ENCODE results near the gene STRIT1.

STRIT1 gene

GRCh38 chr3:155248531-155249187, 44.8 kb downstream of the STRIT1 start:
- H3K9me3 ChIP-seq (ENCODE audit: insufficient read depth, low read depth, low read length) = no peaks in the 10 kb centered on the region
- H3K4me1 ChIP-seq (ENCODE audit: insufficient read depth, low read length, poor library complexity, severe bottlenecking) = no peaks in the 10 kb centered on the region
- H2AFZ ChIP-seq (ENCODE audit: low read length) = no peak overlapping the region
- no peaks in the 10 kb centered on the region for H3K79me2 ChIP-seq (ENCODE audit: insufficient read depth, low read length)
- no peaks in the 10 kb centered on the region for H4K20me1 ChIP-seq (ENCODE audit: insufficient read depth, low read length, poor library complexity, severe bottlenecking)
- no peaks in the 10 kb centered on the region for H3F3A ChIP-seq (ENCODE audit: low read depth)
- H3K36me3 ChIP-seq (ENCODE audit: insufficient read depth, low read length) = no peaks in the 10 kb centered on the region
- H3K4me2 ChIP-seq (ENCODE audit: low read depth, low read length, poor library complexity, severe bottlenecking) = no peak overlapping the region
- H3K27me3 ChIP-seq (ENCODE audit: insufficient read depth, low read length, poor library complexity, severe bottlenecking) = no peaks in the 10 kb centered on the region
- H3K4me3 ChIP-seq (ENCODE audit: low read length, poor library complexity, severe bottlenecking) = no peak overlapping the region
- no peak overlapping the region for H3K9ac ChIP-seq (ENCODE audit: low read depth, low read length, poor library complexity, severe bottlenecking)
- H3K9me2 ChIP-seq (replicated peaks; ENCODE audit: low read depth, low read length) = no peaks in the 10 kb centered on the region
- TF ChIP-seq EZH2phosphoT487 (IDR thresholded peaks at IDR 0.05; ENCODE audit: borderline replicate concordance) (no peak), CTCF (conservative IDR thresholded peaks at IDR 0.05; ENCODE audit: low read length) (no peak)

GRCh38 chr3:155244699-155245098, 48.8 kb downstream of the STRIT1 start:
- no peaks in the 10 kb centered on the region for H3K9me2 ChIP-seq (replicated peaks; ENCODE audit: low read depth, low read length)
- H3K27me3 ChIP-seq (ENCODE audit: insufficient read depth, low read length, poor library complexity, severe bottlenecking) = no peaks in the 10 kb centered on the region
- no peaks in the 10 kb centered on the region for H3F3A ChIP-seq (ENCODE audit: low read depth)
- H4K20me1 ChIP-seq (ENCODE audit: insufficient read depth, low read length, poor library complexity, severe bottlenecking) = no peaks in the 10 kb centered on the region
- H3K4me3 ChIP-seq (ENCODE audit: low read length, poor library complexity, severe bottlenecking) = no peak overlapping the region
- no peak overlapping the region for H3K4me2 ChIP-seq (ENCODE audit: low read depth, low read length, poor library complexity, severe bottlenecking)
- TF ChIP-seq EZH2phosphoT487 (IDR thresholded peaks at IDR 0.05; ENCODE audit: borderline replicate concordance) (no peak), CTCF (conservative IDR thresholded peaks at IDR 0.05; ENCODE audit: low read length) (no peak)
- H3K4me1 ChIP-seq (ENCODE audit: insufficient read depth, low read length, poor library complexity, severe bottlenecking) = no peaks in the 10 kb centered on the region
- no peak overlapping the region for H2AFZ ChIP-seq (ENCODE audit: low read length)
- H3K9me3 ChIP-seq (ENCODE audit: insufficient read depth, low read depth, low read length) = no peaks in the 10 kb centered on the region
- H3K36me3 ChIP-seq (ENCODE audit: insufficient read depth, low read length) = no peaks in the 10 kb centered on the region
- H3K9ac ChIP-seq (ENCODE audit: low read depth, low read length, poor library complexity, severe bottlenecking) = no peak overlapping the region
- no peaks in the 10 kb centered on the region for H3K79me2 ChIP-seq (ENCODE audit: insufficient read depth, low read length)

- Histone ChIP-seq H3K36me3 (ENCODE audit: insufficient read depth, low read length) (no peaks in the 10 kb centered on the region), H3F3A (ENCODE audit: low read depth) (no peaks in the 10 kb centered on the region), H3K9ac (ENCODE audit: low read depth, low read length, poor library complexity, severe bottlenecking) (no peak overlapping the region), H3K4me1 (ENCODE audit: insufficient read depth, low read length, poor library complexity, severe bottlenecking) (no peaks in the 10 kb centered on the region), H3K9me2 (replicated peaks; ENCODE audit: low read depth, low read length) (no peaks in the 10 kb centered on the region), H3K4me2 (ENCODE audit: low read depth, low read length, poor library complexity, severe bottlenecking) (no peak overlapping the region), H3K9me3 (ENCODE audit: insufficient read depth, low read depth, low read length) (no peaks in the 10 kb centered on the region), H3K79me2 (ENCODE audit: insufficient read depth, low read length) (no peaks in the 10 kb centered on the region), H3K4me3 (ENCODE audit: low read length, poor library complexity, severe bottlenecking) (no peak overlapping the region), H3K27me3 (ENCODE audit: insufficient read depth, low read length, poor library complexity, severe bottlenecking) (no peaks in the 10 kb centered on the region), H2AFZ (ENCODE audit: low read length) (no peak overlapping the region), H4K20me1 (ENCODE audit: insufficient read depth, low read length, poor library complexity, severe bottlenecking) (no peaks in the 10 kb centered on the region)
- TF ChIP-seq EZH2phosphoT487 (IDR thresholded peaks at IDR 0.05; ENCODE audit: borderline replicate concordance) = no peak
- TF ChIP-seq CTCF (conservative IDR thresholded peaks at IDR 0.05; ENCODE audit: low read length) = no peak
These were observed 49.3 kb downstream of the STRIT1 start for GRCh38 chr3:155244216-155244615.

All from Loucy (cell line).